Neuron (in vitro differentiated cells): ENCODE results near the gene KRTAP5-6.

ENCODE experiments used
- H2AFZ ChIP-seq: one replicate; pipeline ENCODE4 v1.6.1; 2013; ENCODE audit warnings: low read depth, mild to moderate bottlenecking, inconsistent platforms, low read length, moderate library complexity
- H3K27me3 ChIP-seq: one replicate; pipeline ENCODE4 v1.6.1; 2013; ENCODE audit warnings: low read length; ENCODE audit not compliant: insufficient read depth
- H3K36me3 ChIP-seq: one replicate; pipeline ENCODE4 v1.6.1; 2013; ENCODE audit warnings: low read length; ENCODE audit not compliant: insufficient read depth
- H3K4me1 ChIP-seq: one replicate; pipeline ENCODE4 v1.6.1; 2013; ENCODE audit warnings: low read length; ENCODE audit not compliant: insufficient read depth
- H3K4me3 ChIP-seq: 2 replicates; pipeline ENCODE4 v1.5.1; 2013; ENCODE audit warnings: mild to moderate bottlenecking, low read length, moderate library complexity
- H3K9me3 ChIP-seq: one replicate; pipeline ENCODE4 v1.6.1; 2013; ENCODE audit warnings: low read length

Gene KRTAP5-6

DNA sequence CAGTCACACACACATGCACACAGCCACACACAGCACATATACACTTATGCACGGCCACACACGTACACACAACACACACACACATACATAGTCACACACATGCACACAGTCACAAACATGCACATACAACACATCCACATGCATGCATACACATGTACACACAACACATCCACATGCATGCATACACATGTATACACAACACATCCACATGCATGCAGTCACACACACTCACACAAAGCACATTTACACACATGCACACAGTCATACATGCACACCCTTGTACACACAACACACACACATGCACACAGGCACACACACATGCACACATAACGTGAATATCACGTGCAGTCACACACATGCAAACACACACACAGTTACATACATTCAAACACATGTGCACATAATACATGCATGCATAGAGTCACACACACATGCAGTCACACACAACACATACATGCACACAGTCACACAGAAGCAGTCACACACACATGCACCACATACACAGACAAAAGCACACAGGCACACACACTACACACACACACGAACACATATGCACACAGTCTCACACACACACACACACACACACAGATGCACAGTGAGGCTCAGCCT lies 34.6 kb downstream of the KRTAP5-6 start:
- Histone ChIP-seq H3K9me3 (peaks cover 3% of the 10 kb centered on the region), H3K36me3 (no peaks in the 10 kb centered on the region), H3K4me1 (no peaks in the 10 kb centered on the region), H2AFZ (no peak overlapping the region), H3K27me3 (peaks cover 30% of the 10 kb centered on the region), H3K4me3 (no peak overlapping the region)

- Histone ChIP-seq H3K36me3 (no peaks in the 10 kb centered on the region), H3K9me3 (peaks cover 8% of the 10 kb centered on the region), H3K27me3 (peaks cover 30% of the 10 kb centered on the region), H3K4me3 (no peak overlapping the region), H3K4me1 (no peaks in the 10 kb centered on the region), H2AFZ (no peak overlapping the region)
These were observed 35.5 kb downstream of the KRTAP5-6 start for GRCh38 chr11:1732418-1733008.

GRCh38 chr11:1733009-1733715 lies 36.2 kb downstream of the KRTAP5-6 start:
- Histone ChIP-seq H3K4me3 (no peak overlapping the region), H3K36me3 (no peaks in the 10 kb centered on the region), H3K9me3 (peaks cover 8% of the 10 kb centered on the region), H3K27me3 (peaks cover 26% of the 10 kb centered on the region), H2AFZ (no peak overlapping the region), H3K4me1 (no peaks in the 10 kb centered on the region)

GRCh38 chr11:1733716-1734640 lies 37.0 kb downstream of the KRTAP5-6 start:
- Histone ChIP-seq H3K4me1 (no peaks in the 10 kb centered on the region), H3K27me3 (peaks cover 25% of the 10 kb centered on the region), H3K4me3 (no peak overlapping the region), H3K36me3 (no peaks in the 10 kb centered on the region), H2AFZ (no peak overlapping the region), H3K9me3 (peaks cover 8% of the 10 kb centered on the region)

DNA sequence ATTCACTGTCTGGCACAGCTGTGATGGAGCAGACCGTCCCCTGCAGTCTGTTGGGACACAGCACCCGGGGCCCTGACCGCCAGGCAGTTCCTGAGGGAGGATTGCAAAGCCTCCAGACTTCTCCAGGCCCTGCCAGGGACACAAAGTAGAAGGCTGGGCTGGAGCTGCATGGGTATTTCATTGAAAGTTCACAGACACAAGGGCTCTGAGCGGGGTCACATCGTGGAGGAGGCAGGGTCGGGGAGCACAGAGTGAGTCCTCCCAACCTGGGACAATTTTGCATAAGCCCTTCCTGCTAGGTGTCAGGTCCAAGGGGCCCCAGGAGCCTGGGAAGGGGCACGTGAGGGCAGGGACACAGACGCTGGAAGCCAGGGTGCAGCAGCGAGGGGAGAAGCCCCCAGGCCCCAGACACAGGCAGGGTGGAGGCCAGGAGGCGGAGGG lies 37.7 kb downstream of the KRTAP5-6 start:
- Histone ChIP-seq H3K9me3 (peaks cover 8% of the 10 kb centered on the region), H2AFZ (no peak overlapping the region), H3K4me3 (no peak overlapping the region), H3K36me3 (no peaks in the 10 kb centered on the region), H3K27me3 (peaks cover 21% of the 10 kb centered on the region), H3K4me1 (no peaks in the 10 kb centered on the region)

DNA sequence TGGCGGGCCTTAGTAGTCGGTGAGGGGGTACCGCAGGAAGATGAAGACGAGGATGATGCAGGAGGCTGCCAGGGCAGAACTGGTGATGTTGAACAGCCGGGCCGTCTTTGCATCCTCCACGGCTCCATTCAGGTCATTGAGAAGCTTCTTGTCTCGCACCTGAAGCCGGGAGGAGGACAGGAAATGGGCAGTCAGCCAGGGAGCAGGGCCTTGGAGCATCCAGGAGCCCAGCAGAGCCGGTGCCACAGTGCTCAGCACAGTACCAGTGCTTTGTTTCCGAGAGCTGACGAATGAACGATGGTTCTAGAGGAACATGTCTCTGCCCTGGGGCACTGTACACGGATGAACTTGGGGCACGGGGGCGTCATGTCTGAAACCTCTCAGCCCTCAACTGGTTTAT lies 38.3 kb downstream of the KRTAP5-6 start:
- no peak overlapping the region for H3K4me3 ChIP-seq
- H3K36me3 ChIP-seq = no peaks in the 10 kb centered on the region
- H3K27me3 ChIP-seq = peaks cover 21% of the 10 kb centered on the region

DNA sequence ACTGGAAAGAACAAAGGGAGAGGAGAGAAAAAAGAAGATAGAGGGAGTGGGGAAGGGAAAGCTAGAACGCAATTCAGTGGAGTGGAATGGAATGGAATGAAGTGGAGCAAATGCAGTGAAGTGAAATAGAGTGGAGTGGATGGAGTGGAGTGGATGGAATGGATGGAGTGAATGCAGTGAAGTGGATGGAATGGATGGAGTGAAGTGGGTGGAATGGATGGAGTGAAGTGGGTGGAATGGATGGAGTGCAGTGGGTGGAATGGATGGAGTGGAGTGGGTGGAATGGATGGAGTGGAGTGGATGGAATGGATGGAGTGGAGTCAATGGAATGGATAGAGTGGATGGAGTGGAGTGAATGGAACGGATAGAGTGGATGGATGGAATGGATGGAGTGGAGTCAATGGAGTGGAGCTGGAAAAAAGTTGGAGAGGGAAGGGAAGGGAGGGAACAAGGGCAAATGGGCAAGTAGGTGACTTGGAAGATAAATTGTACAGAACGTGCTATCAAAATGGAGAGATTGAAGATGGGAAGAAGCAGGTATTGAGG lies 39.5 kb downstream of the KRTAP5-6 start:
- Histone ChIP-seq H3K4me1 (no peaks in the 10 kb centered on the region), H2AFZ (no peak overlapping the region), H3K9me3 (peaks cover 8% of the 10 kb centered on the region), H3K36me3 (no peaks in the 10 kb centered on the region), H3K4me3 (no peak overlapping the region), H3K27me3 (peaks cover 21% of the 10 kb centered on the region)

More for the DNA sequence above, 38.3 kb downstream of the KRTAP5-6 start:
- H3K4me1 ChIP-seq = no peaks in the 10 kb centered on the region
- peaks cover 8% of the 10 kb centered on the region for H3K9me3 ChIP-seq
- no peak overlapping the region for H2AFZ ChIP-seq

GRCh38 chr11:1737080-1737757 lies 40.2 kb downstream of the KRTAP5-6 start:
- no peak overlapping the region for H2AFZ ChIP-seq
- peaks cover 8% of the 10 kb centered on the region for H3K9me3 ChIP-seq
- H3K36me3 ChIP-seq = no peaks in the 10 kb centered on the region
- H3K4me1 ChIP-seq = no peaks in the 10 kb centered on the region
- no peak overlapping the region for H3K4me3 ChIP-seq
- H3K27me3 ChIP-seq = peaks cover 21% of the 10 kb centered on the region

DNA sequence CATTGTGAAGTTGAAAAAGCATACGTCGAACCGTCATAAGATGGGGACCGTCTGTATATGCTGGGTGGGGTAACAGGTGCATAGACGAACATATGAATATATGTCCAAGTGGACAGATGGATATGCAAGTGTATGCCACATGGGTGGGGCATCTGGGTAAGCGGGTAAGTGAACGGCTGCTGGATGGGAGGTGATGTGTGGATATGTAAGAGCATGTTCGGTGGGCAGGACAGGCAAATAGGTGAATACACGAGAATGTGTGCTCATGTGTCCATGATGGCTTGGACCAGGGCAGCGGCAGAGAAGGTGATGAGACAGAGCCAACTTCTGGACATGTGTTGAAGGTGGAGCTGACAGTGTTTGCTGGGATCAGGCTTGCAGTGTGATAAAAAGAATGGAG lies 41.4 kb downstream of the KRTAP5-6 start:
- Histone ChIP-seq H3K4me3 (no peak overlapping the region), H3K36me3 (no peaks in the 10 kb centered on the region), H2AFZ (no peak overlapping the region), H3K4me1 (no peaks in the 10 kb centered on the region), H3K27me3 (peaks cover 14% of the 10 kb centered on the region), H3K9me3 (peaks cover 8% of the 10 kb centered on the region)

GRCh38 chr11:1739576-1739975 lies 42.6 kb downstream of the KRTAP5-6 start:
- Histone ChIP-seq H3K27me3 (peaks cover 6% of the 10 kb centered on the region), H3K9me3 (peaks cover 8% of the 10 kb centered on the region), H2AFZ (no peak overlapping the region), H3K36me3 (no peaks in the 10 kb centered on the region), H3K4me3 (no peak overlapping the region), H3K4me1 (no peaks in the 10 kb centered on the region)

DNA sequence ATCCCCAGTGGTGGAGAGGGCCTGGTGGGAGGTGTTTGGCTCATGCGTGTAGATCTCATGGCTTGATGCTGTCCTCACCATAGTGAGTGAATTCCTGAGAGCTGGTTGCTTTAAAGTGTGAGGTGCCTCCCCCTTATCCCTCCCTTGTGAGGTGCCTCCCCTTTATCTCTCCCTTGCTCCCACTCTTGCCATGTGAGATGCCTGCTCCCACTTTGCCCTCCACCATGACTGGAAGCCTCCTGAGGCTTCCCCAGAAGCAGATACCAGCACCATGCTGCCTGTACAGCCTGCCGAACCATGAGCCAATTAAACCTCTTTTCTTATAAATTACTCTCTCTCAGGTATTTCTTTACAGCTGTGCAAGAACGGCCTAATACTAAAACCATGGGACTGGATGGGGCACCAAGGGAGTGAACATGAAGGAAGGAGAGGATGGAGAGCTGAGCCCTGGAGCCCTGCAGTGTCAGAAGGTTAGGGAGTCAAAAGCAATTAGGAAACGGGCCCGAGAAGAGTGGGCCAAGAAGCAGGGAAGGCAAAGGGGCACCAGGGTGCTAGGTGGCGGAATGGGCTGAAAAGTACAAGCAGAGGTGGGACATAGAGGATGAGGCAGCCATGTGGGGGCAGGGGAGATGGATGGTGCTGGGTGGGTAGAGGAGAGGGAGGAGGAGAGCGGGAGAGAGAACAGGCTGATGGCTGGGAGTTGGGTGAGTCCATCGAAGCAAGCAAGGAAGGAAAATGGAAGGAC lies 44.0 kb downstream of the KRTAP5-6 start:
- Histone ChIP-seq H3K9me3 (peaks cover 8% of the 10 kb centered on the region), H3K36me3 (no peaks in the 10 kb centered on the region), H3K4me3 (no peak overlapping the region), H3K27me3 (peaks cover 5% of the 10 kb centered on the region), H3K4me1 (no peaks in the 10 kb centered on the region), H2AFZ (no peak overlapping the region)

- peaks cover under 1% of the 10 kb centered on the region for H3K27me3 ChIP-seq
- H3K36me3 ChIP-seq = no peaks in the 10 kb centered on the region
- no peak overlapping the region for H2AFZ ChIP-seq
- no peak overlapping the region for H3K4me3 ChIP-seq
- no peaks in the 10 kb centered on the region for H3K4me1 ChIP-seq
- peaks cover 4% of the 10 kb centered on the region for H3K9me3 ChIP-seq
These were observed 44.7 kb downstream of the KRTAP5-6 start for GRCh38 chr11:1741741-1742140.
